ENCODE results near the gene BCL2L12. TPM values are rescaled to one million over a fixed set of nuclear protein-coding genes. Genes with fewer than 3 reads are reported as not detected.

BCL2L12 gene
- total and polyA plus RNA-seq, 9 donors = 6.7 to 21.0 (median 15.6) TPM

DNA sequence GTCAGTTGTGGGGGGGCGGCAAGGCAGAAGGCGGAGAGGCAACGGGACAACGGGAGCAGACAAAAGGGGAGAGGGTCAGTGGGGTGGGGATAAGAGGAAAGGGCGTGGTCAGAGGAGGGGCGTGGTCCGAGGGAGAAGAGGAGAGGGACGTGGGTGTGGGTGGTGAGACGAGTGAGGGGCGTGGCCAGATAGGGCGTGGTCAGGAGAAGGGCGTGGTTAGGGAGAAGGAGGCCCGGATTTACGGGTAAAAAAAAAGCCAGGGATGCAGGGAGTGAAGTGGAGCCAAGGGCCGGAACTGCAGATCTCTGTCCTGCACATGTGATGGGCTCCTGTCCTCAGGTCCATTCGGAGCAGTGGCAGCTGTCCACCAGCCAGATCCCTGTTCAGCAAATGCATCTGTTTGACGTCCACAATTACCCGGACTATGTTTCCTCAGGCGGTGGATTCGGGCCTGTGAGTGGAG lies 46.7 kb downstream of the BCL2L12 start:
- Histone ChIP-seq H3K4me3 (no peak overlapping the region), H3K4me1 (ENCODE audit: insufficient read depth) (no peaks in the 10 kb centered on the region), H3K27me3 (no peaks in the 10 kb centered on the region), H3K36me3 (no peaks in the 10 kb centered on the region), H3K9me3 (no peaks in the 10 kb centered on the region), H3K27ac (no peak overlapping the region)
- WGBS, 3 donors = 54 to 60% (median 55%) methylated on average over 20 of the region's 20 CpGs
- intact Hi-C loops (cut with DNase I) = no loop called here
- TF ChIP-seq EP300 (IDR thresholded peaks at IDR 0.05) (no peak), POLR2A (IDR thresholded peaks at IDR 0.05) (no peak)
- TF ChIP-seq, protein P1, sequence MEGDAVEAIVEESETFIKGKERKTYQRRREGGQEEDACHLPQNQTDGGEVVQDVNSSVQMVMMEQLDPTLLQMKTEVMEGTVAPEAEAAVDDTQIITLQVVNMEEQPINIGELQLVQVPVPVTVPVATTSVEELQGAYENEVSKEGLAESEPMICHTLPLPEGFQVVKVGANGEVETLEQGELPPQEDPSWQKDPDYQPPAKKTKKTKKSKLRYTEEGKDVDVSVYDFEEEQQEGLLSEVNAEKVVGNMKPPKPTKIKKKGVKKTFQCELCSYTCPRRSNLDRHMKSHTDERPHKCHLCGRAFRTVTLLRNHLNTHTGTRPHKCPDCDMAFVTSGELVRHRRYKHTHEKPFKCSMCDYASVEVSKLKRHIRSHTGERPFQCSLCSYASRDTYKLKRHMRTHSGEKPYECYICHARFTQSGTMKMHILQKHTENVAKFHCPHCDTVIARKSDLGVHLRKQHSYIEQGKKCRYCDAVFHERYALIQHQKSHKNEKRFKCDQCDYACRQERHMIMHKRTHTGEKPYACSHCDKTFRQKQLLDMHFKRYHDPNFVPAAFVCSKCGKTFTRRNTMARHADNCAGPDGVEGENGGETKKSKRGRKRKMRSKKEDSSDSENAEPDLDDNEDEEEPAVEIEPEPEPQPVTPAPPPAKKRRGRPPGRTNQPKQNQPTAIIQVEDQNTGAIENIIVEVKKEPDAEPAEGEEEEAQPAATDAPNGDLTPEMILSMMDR (IDR thresholded peaks at IDR 0.05) = no peak
- DNase-seq = peak; percentile 39 to 71 (median 52)

DNA sequence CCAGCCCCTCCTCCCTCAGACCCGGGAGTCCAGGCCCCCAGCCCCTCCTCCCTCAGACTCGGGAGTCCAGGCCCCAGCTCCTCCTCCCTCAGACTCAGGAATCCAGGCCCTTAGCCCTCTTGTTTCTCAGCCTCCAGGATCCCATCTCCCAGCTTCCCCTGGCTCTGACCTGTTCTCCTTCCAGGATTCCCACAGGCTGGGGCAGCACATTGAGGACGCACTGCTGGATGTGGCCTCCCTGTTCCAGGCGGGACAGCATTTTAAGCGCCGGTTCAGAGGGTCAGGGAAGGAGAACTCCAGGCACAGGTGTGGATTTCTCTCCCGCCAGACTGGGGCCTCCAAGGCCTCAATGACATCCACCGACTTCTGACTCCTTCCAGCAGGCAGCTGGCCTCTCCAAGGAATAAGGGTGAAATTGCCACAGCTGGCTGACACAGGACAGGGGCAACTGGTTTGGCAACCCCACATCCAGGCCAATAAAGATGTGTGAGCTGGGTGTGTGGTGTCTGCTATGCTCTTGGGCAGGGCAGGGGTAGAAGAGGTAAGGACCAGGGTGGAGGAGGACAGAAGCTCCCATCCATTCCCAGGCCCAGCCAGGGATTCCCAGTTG lies 47.6 kb downstream of the BCL2L12 start:
- Histone ChIP-seq H3K4me1 (ENCODE audit: insufficient read depth) (peaks cover 3% of the 10 kb centered on the region), H3K36me3 (no peaks in the 10 kb centered on the region), H3K4me3 (no peak overlapping the region), H3K27ac (no peak overlapping the region), H3K9me3 (no peaks in the 10 kb centered on the region), H3K27me3 (no peaks in the 10 kb centered on the region)
- no peak for DNase-seq
- intact Hi-C loops (cut with DNase I) = no loop called here
- 61 to 63% (median 63%) methylated on average over 8 of the region's 8 CpGs for WGBS, 3 donors
- TF ChIP-seq, protein P1 (IDR thresholded peaks at IDR 0.05) = no peak
- TF ChIP-seq EP300 (IDR thresholded peaks at IDR 0.05) = no peak
- no peak for TF ChIP-seq POLR2A (IDR thresholded peaks at IDR 0.05)

DNA sequence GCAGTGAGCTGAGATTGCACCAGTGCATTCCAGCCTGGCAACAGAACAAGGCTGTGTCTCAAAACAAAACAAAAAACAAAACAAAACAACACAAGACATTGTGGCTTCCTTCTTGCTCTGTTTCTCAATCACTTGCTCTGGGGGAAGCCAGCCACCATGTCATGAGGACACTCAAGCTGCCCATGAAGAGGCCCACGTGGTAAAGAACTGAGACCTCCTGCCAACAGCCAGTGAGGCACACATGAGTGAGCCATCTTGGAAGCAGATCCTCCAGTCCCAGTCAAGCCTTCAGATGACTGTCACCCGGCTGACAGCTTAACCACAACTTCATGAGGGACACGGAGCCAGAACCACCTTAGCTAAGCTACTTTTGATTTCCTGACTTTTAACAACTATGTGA lies 50.4 kb downstream of the BCL2L12 start:
- H3K27ac ChIP-seq = no peak overlapping the region

GRCh38 chr19:49718511-49718910 lies 52.8 kb downstream of the BCL2L12 start:
- intact Hi-C loops (cut with DNase I) = no loop called here
- no peaks in the 10 kb centered on the region for H3K27me3 ChIP-seq
- H3K4me1 ChIP-seq (ENCODE audit: insufficient read depth) = peaks cover 6% of the 10 kb centered on the region
- no peak overlapping the region for H3K4me3 ChIP-seq
- 29 to 43% (median 41%) methylated on average over 8 of the region's 8 CpGs for WGBS, 3 donors
- DNase-seq = peak in 2 of 5 donors; percentile 32 to 53
- H3K9me3 ChIP-seq = no peaks in the 10 kb centered on the region
- TF ChIP-seq, protein P1 (IDR thresholded peaks at IDR 0.05) = no peak
- peak overlapping the region in 1 of 2 donors; percentile 91 for H3K27ac ChIP-seq
- no peaks in the 10 kb centered on the region for H3K36me3 ChIP-seq

More for the DNA sequence above, 50.4 kb downstream of the BCL2L12 start:
- peaks cover 6% of the 10 kb centered on the region for H3K4me1 ChIP-seq (ENCODE audit: insufficient read depth)
- H3K36me3 ChIP-seq = no peaks in the 10 kb centered on the region
- no peak for DNase-seq
- TF ChIP-seq POLR2A (IDR thresholded peaks at IDR 0.05) (no peak), EP300 (IDR thresholded peaks at IDR 0.05) (no peak)
- TF ChIP-seq, protein P1 (IDR thresholded peaks at IDR 0.05) = no peak
- no peaks in the 10 kb centered on the region for H3K27me3 ChIP-seq
- no peak overlapping the region for H3K4me3 ChIP-seq
- no peaks in the 10 kb centered on the region for H3K9me3 ChIP-seq
- intact Hi-C loops (cut with DNase I) = no loop called here
- 65 to 73% (median 72%) methylated on average over 3 of the region's 3 CpGs for WGBS, 3 donors

Data from ovary (tissue), 9 donors.